ENCODE data around the gene ZNF750.

ZNF750 gene

GRCh38 chr17:82810644-82811430 is 29.0 kb downstream of the ZNF750 start:
- no peak for DNase-seq

GRCh38 chr17:82808921-82809905 is 30.6 kb downstream of the ZNF750 start:
- no peak for DNase-seq

- no peak for DNase-seq
Observed at GRCh38 chr17:82808006-82808405, 31.8 kb downstream of the ZNF750 start.

- no peak for DNase-seq
Observed at GRCh38 chr17:82807562-82807961, 32.3 kb downstream of the ZNF750 start.

GRCh38 chr17:82807101-82807500 is 32.7 kb downstream of the ZNF750 start:
- DNase-seq = no peak

- no peak for DNase-seq
Observed at GRCh38 chr17:82806645-82807044, 33.2 kb downstream of the ZNF750 start.

- no peak for DNase-seq
Observed at GRCh38 chr17:82805823-82806222, 34.0 kb downstream of the ZNF750 start.

GRCh38 chr17:82805254-82805653 is 34.6 kb downstream of the ZNF750 start:
- no peak for DNase-seq

- DNase-seq = no peak
Observed at GRCh38 chr17:82804442-82805191, 35.2 kb downstream of the ZNF750 start.

GRCh38 chr17:82803606-82804005 is 36.2 kb downstream of the ZNF750 start:
- DNase-seq = no peak

GRCh38 chr17:82803185-82803584 is 36.6 kb downstream of the ZNF750 start:
- no peak for DNase-seq

GRCh38 chr17:82802075-82802780 is 37.6 kb downstream of the ZNF750 start:
- DNase-seq = no peak

GRCh38 chr17:82801377-82801970 is 38.3 kb downstream of the ZNF750 start:
- DNase-seq = no peak

- no peak for DNase-seq
Observed at GRCh38 chr17:82800885-82801284, 38.9 kb downstream of the ZNF750 start.

GRCh38 chr17:82799591-82799990 is 40.2 kb downstream of the ZNF750 start:
- DNase-seq = no peak

GRCh38 chr17:82798752-82799151 is 41.1 kb downstream of the ZNF750 start:
- DNase-seq = no peak

GRCh38 chr17:82797061-82797460 is 42.8 kb downstream of the ZNF750 start:
- DNase-seq = no peak

- DNase-seq = no peak
Observed at GRCh38 chr17:82795615-82796014, 44.2 kb downstream of the ZNF750 start.

- no peak for DNase-seq
Observed at GRCh38 chr17:82794781-82795482, 44.9 kb downstream of the ZNF750 start.

- no peak for DNase-seq
Observed at GRCh38 chr17:82793974-82794630, 45.7 kb downstream of the ZNF750 start.

GRCh38 chr17:82791532-82791931 is 48.3 kb downstream of the ZNF750 start:
- no peak for DNase-seq
